HUES6 (cell line): ENCODE results near the gene CSNK2A2.
A peak's percentile ranks its signal among the peaks of the same experiment; 100 is the strongest.

Experiments
- H3K27ac ChIP-seq: 2 replicates; pipeline ENCODE4 v1.7.0; 2013; ENCODE audit warnings: low read depth, mild to moderate bottlenecking, low read length, inconsistent platforms
- H3K27me3 ChIP-seq: 2 replicates; pipeline ENCODE4 v1.6.1; 2013; ENCODE audit warnings: low read length; ENCODE audit not compliant: control insufficient read depth, insufficient read depth
- H3K36me3 ChIP-seq: 2 replicates; pipeline ENCODE4 v1.6.1; 2013; ENCODE audit warnings: low read length; ENCODE audit not compliant: control insufficient read depth, insufficient read depth
- H3K4me1 ChIP-seq: 2 replicates; pipeline ENCODE4 v1.6.1; 2013; ENCODE audit warnings: low read length; ENCODE audit not compliant: control insufficient read depth, insufficient read depth
- H3K4me3 ChIP-seq: 2 replicates; pipeline ENCODE4 v1.5.1; 2013; ENCODE audit warnings: low read depth, low read length
- H3K9ac ChIP-seq: one replicate; pipeline ENCODE4 v1.6.1; 2013; ENCODE audit warnings: mild to moderate bottlenecking, low read length
- H3K9me3 ChIP-seq: 2 replicates; pipeline ENCODE4 v1.6.1; 2013; ENCODE audit warnings: low read depth, low read length; ENCODE audit not compliant: control insufficient read depth, insufficient read depth

The CSNK2A2 gene

GRCh38 chr16:58137581-58137980 is 60.3 kb downstream of the CSNK2A2 start:
- H3K27me3 ChIP-seq, result no peaks in the 10 kb centered on the region
- no peaks in the 10 kb centered on the region for H3K4me1 ChIP-seq
- H3K4me3 ChIP-seq, result no peak overlapping the region
- H3K9ac ChIP-seq, result no peak overlapping the region
- H3K36me3 ChIP-seq, result no peaks in the 10 kb centered on the region
- no peak overlapping the region for H3K27ac ChIP-seq
- peaks cover 19% of the 10 kb centered on the region; the same call in 1 of the 2 replicates for H3K9me3 ChIP-seq

- no peaks in the 10 kb centered on the region for H3K27me3 ChIP-seq
- peak within 1 kb of the TSS; percentile 54; the same call in 1 of the 2 replicates for H3K27ac ChIP-seq
- H3K9me3 ChIP-seq, result no peaks in the 10 kb centered on the region
- peaks cover 15% of the 10 kb centered on the region for H3K4me1 ChIP-seq
- H3K4me3 ChIP-seq, result peak within 1 kb of the TSS; percentile 92
- peak within 1 kb of the TSS; percentile 88 for H3K9ac ChIP-seq
- H3K36me3 ChIP-seq, result no peaks in the 10 kb centered on the region
Measured at GRCh38 chr16:58129097-58129936, 68.6 kb downstream of the CSNK2A2 start, which contains the start of gene CFAP20. Gene CFAP20, minus strand, starts transcription at chr16:58129381. Its CDS starts 266 bp downstream, at chr16:58129115.

GRCh38 chr16:58128711-58129096 is 69.2 kb downstream of the CSNK2A2 start:
- no peaks in the 10 kb centered on the region for H3K36me3 ChIP-seq
- H3K9ac ChIP-seq, result peak overlapping the region; percentile 88
- H3K9me3 ChIP-seq, result no peaks in the 10 kb centered on the region
- no peaks in the 10 kb centered on the region for H3K27me3 ChIP-seq
- peak overlapping the region; percentile 54; the same call in 1 of the 2 replicates for H3K27ac ChIP-seq
- H3K4me3 ChIP-seq, result peak overlapping the region; percentile 92
- peaks cover 15% of the 10 kb centered on the region for H3K4me1 ChIP-seq

GRCh38 chr16:58128181-58128631 is 69.7 kb downstream of the CSNK2A2 start:
- H3K4me1 ChIP-seq, result peaks cover 15% of the 10 kb centered on the region
- H3K9me3 ChIP-seq, result no peaks in the 10 kb centered on the region
- H3K9ac ChIP-seq, result peak overlapping the region; percentile 41
- no peak overlapping the region for H3K27ac ChIP-seq
- H3K36me3 ChIP-seq, result no peaks in the 10 kb centered on the region
- H3K4me3 ChIP-seq, result peak overlapping the region; percentile 92
- H3K27me3 ChIP-seq, result no peaks in the 10 kb centered on the region

- Histone ChIP-seq H3K9me3 (no peaks in the 10 kb centered on the region), H3K9ac (no peak overlapping the region), H3K27ac (no peak overlapping the region), H3K27me3 (no peaks in the 10 kb centered on the region), H3K4me1 (peaks cover 15% of the 10 kb centered on the region), H3K4me3 (peak overlapping the region; percentile 92), H3K36me3 (no peaks in the 10 kb centered on the region)
Measured at GRCh38 chr16:58127634-58128033, 70.3 kb downstream of the CSNK2A2 start.

GRCh38 chr16:58127033-58127556 is 70.8 kb downstream of the CSNK2A2 start:
- Histone ChIP-seq H3K4me1 (peaks cover 15% of the 10 kb centered on the region), H3K4me3 (peak overlapping the region; percentile 92), H3K9me3 (no peaks in the 10 kb centered on the region), H3K36me3 (no peaks in the 10 kb centered on the region), H3K27ac (no peak overlapping the region), H3K9ac (no peak overlapping the region), H3K27me3 (no peaks in the 10 kb centered on the region)

- H3K4me1 ChIP-seq, result peaks cover 19% of the 10 kb centered on the region
- no peaks in the 10 kb centered on the region for H3K36me3 ChIP-seq
- no peaks in the 10 kb centered on the region for H3K27me3 ChIP-seq
- no peaks in the 10 kb centered on the region for H3K9me3 ChIP-seq
- H3K9ac ChIP-seq, result no peak overlapping the region
- peak overlapping the region; percentile 92; the same call in 1 of the 2 replicates for H3K4me3 ChIP-seq
- no peak overlapping the region for H3K27ac ChIP-seq
Measured at GRCh38 chr16:58126451-58126961, 71.4 kb downstream of the CSNK2A2 start.

- Histone ChIP-seq H3K27me3 (no peaks in the 10 kb centered on the region), H3K4me1 (peaks cover 25% of the 10 kb centered on the region), H3K9ac (no peak overlapping the region), H3K36me3 (no peaks in the 10 kb centered on the region), H3K9me3 (no peaks in the 10 kb centered on the region), H3K27ac (no peak overlapping the region), H3K4me3 (no peak overlapping the region)
Measured at GRCh38 chr16:58125781-58126335, 72.0 kb downstream of the CSNK2A2 start.

GRCh38 chr16:58125041-58125440 is 72.9 kb downstream of the CSNK2A2 start:
- Histone ChIP-seq H3K4me1 (peaks cover 32% of the 10 kb centered on the region), H3K27ac (no peak overlapping the region), H3K9ac (no peak overlapping the region)

GRCh38 chr16:58124601-58124915 is 73.3 kb downstream of the CSNK2A2 start:
- Histone ChIP-seq H3K27ac (no peak overlapping the region), H3K4me1 (peaks cover 32% of the 10 kb centered on the region), H3K36me3 (no peaks in the 10 kb centered on the region), H3K9ac (no peak overlapping the region), H3K9me3 (no peaks in the 10 kb centered on the region), H3K27me3 (no peaks in the 10 kb centered on the region), H3K4me3 (no peak overlapping the region)

More at GRCh38 chr16:58125041-58125440, 72.9 kb downstream of the CSNK2A2 start:
- Histone ChIP-seq H3K9me3 (no peaks in the 10 kb centered on the region), H3K27me3 (no peaks in the 10 kb centered on the region), H3K36me3 (no peaks in the 10 kb centered on the region), H3K4me3 (no peak overlapping the region)
